DOHH2 (cell line): Measurements from ENCODE around the gene CLTA.

ENCODE experiments used
- CTCF ChIP-seq: fragments of 200-600 bp; sonication (generic); IDR thresholded peaks from one replicate; pipeline ENCODE4 v1.5.1; 2014; ENCODE audit warnings: antibody characterized with exemption, mild to moderate bottlenecking, low read depth, low read length; ENCODE audit not compliant: poor library complexity, severe bottlenecking
- EZH2phosphoT487 ChIP-seq: fragments of 200-600 bp; sonication (generic); IDR thresholded peaks from 2 replicates; pipeline ENCODE4 v1.6.1; 2017; ENCODE audit warnings: borderline replicate concordance, mild to moderate bottlenecking, antibody characterized with exemption, low read length, moderate library complexity, mixed read lengths

- TF ChIP-seq CTCF (no peak), EZH2phosphoT487 (no peak)
Observed at GRCh38 chr9:36153746-36154145, 37.0 kb upstream of the CLTA start.
